ENCODE data around the gene ELMOD3. TPM values are rescaled to one million over a fixed set of nuclear protein-coding genes. Genes with fewer than 3 reads are reported as not detected.
"Not testable (repeated sequence)": the region's sequence is repeated elsewhere in the genome, so short reads cannot be mapped to it uniquely, and the experiment has no call there.

The ELMOD3 gene
- total RNA-seq, 1 donor from 2014 or later: 18.0 TPM

- no peaks in the 10 kb centered on the region for H3K4me1 Mint-ChIP-seq (ENCODE audit: low read depth, unreplicated experiment)
- peaks cover 9% of the 10 kb centered on the region for H3K36me3 Mint-ChIP-seq (ENCODE audit: unreplicated experiment)
- no peaks in the 10 kb centered on the region for H3K27me3 Mint-ChIP-seq (ENCODE audit: unreplicated experiment)
- H3K4me3 Mint-ChIP-seq (ENCODE audit: unreplicated experiment): no peak overlapping the region
- no peak for DNase-seq
- no peak overlapping the region for H3K27ac Mint-ChIP-seq (ENCODE audit: unreplicated experiment)
- no peaks in the 10 kb centered on the region for H3K9me3 Mint-ChIP-seq (ENCODE audit: unreplicated experiment)
- TF ChIP-seq CTCF (IDR thresholded peaks at IDR 0.05; ENCODE audit: partially characterized antibody, unreplicated experiment): no peak
Measured at GRCh38 chr2:85371045-85371444, 16.5 kb downstream of the ELMOD3 start.

- Mint-ChIP-seq H3K27ac (ENCODE audit: unreplicated experiment) (no peak overlapping the region), H3K4me3 (ENCODE audit: unreplicated experiment) (no peak overlapping the region), H3K9me3 (ENCODE audit: unreplicated experiment) (no peaks in the 10 kb centered on the region), H3K4me1 (ENCODE audit: low read depth, unreplicated experiment) (no peaks in the 10 kb centered on the region), H3K36me3 (ENCODE audit: unreplicated experiment) (peaks cover 28% of the 10 kb centered on the region), H3K27me3 (ENCODE audit: unreplicated experiment) (no peaks in the 10 kb centered on the region)
- TF ChIP-seq CTCF (IDR thresholded peaks at IDR 0.05; ENCODE audit: partially characterized antibody, unreplicated experiment): no peak
- DNase-seq: no peak
Measured at GRCh38 chr2:85376291-85377065, 21.9 kb downstream of the ELMOD3 start.

GRCh38 chr2:85377083-85377482 lies 22.5 kb downstream of the ELMOD3 start:
- Mint-ChIP-seq H3K4me1 (ENCODE audit: low read depth, unreplicated experiment) (no peaks in the 10 kb centered on the region), H3K4me3 (ENCODE audit: unreplicated experiment) (no peak overlapping the region), H3K36me3 (ENCODE audit: unreplicated experiment) (peaks cover 26% of the 10 kb centered on the region)

GRCh38 chr2:85378257-85378656 lies 23.7 kb downstream of the ELMOD3 start:
- no peaks in the 10 kb centered on the region for H3K9me3 Mint-ChIP-seq (ENCODE audit: unreplicated experiment)
- no peak for TF ChIP-seq CTCF (IDR thresholded peaks at IDR 0.05; ENCODE audit: partially characterized antibody, unreplicated experiment)
- H3K4me1 Mint-ChIP-seq (ENCODE audit: low read depth, unreplicated experiment): no peaks in the 10 kb centered on the region
- DNase-seq: no peak
- no peak overlapping the region for H3K4me3 Mint-ChIP-seq (ENCODE audit: unreplicated experiment)
- no peak overlapping the region for H3K27ac Mint-ChIP-seq (ENCODE audit: unreplicated experiment)
- H3K27me3 Mint-ChIP-seq (ENCODE audit: unreplicated experiment): no peaks in the 10 kb centered on the region
- H3K36me3 Mint-ChIP-seq (ENCODE audit: unreplicated experiment): peaks cover 31% of the 10 kb centered on the region

More at GRCh38 chr2:85377083-85377482, 22.5 kb downstream of the ELMOD3 start:
- no peaks in the 10 kb centered on the region for H3K9me3 Mint-ChIP-seq (ENCODE audit: unreplicated experiment)
- no peak for TF ChIP-seq CTCF (IDR thresholded peaks at IDR 0.05; ENCODE audit: partially characterized antibody, unreplicated experiment)
- DNase-seq: no peak
- no peaks in the 10 kb centered on the region for H3K27me3 Mint-ChIP-seq (ENCODE audit: unreplicated experiment)
- H3K27ac Mint-ChIP-seq (ENCODE audit: unreplicated experiment): no peak overlapping the region

- H3K36me3 Mint-ChIP-seq (ENCODE audit: unreplicated experiment): peaks cover 27% of the 10 kb centered on the region
- H3K4me3 Mint-ChIP-seq (ENCODE audit: unreplicated experiment): no peak overlapping the region
- no peaks in the 10 kb centered on the region for H3K4me1 Mint-ChIP-seq (ENCODE audit: low read depth, unreplicated experiment)
- H3K9me3 Mint-ChIP-seq (ENCODE audit: unreplicated experiment): no peaks in the 10 kb centered on the region
- no peak for TF ChIP-seq CTCF (IDR thresholded peaks at IDR 0.05; ENCODE audit: partially characterized antibody, unreplicated experiment)
- H3K27ac Mint-ChIP-seq (ENCODE audit: unreplicated experiment): no peak overlapping the region
- H3K27me3 Mint-ChIP-seq (ENCODE audit: unreplicated experiment): no peaks in the 10 kb centered on the region
- no peak for DNase-seq
Measured at GRCh38 chr2:85380048-85380447, 25.5 kb downstream of the ELMOD3 start.

- peaks cover 20% of the 10 kb centered on the region for H3K36me3 Mint-ChIP-seq (ENCODE audit: unreplicated experiment)
- not testable (repeated sequence) for H3K27ac Mint-ChIP-seq (ENCODE audit: unreplicated experiment); H3K4me1 Mint-ChIP-seq (ENCODE audit: low read depth, unreplicated experiment); H3K27me3 Mint-ChIP-seq (ENCODE audit: unreplicated experiment); DNase-seq; H3K9me3 Mint-ChIP-seq (ENCODE audit: unreplicated experiment); H3K4me3 Mint-ChIP-seq (ENCODE audit: unreplicated experiment)
Measured at GRCh38 chr2:85383151-85383550, 28.6 kb downstream of the ELMOD3 start.
